ENCODE data around the gene PRDX5. TPM values are rescaled to one million over a fixed set of nuclear protein-coding genes. Genes with fewer than 3 reads are reported as not detected.

Gene PRDX5
- total RNA-seq, 1 experiment from 2014 or later, result 255 TPM

- TF ChIP-seq HMGXB4 (CRISPR knock-in tag; IDR thresholded peaks at IDR 0.05) (no peak), ZNF219 (CRISPR knock-in tag; IDR thresholded peaks at IDR 0.05; ENCODE audit: borderline replicate concordance) (no peak), CBFB (CRISPR knock-in tag; IDR thresholded peaks at IDR 0.05; ENCODE audit: low read depth) (no peak), NFATC4 (CRISPR knock-in tag; IDR thresholded peaks at IDR 0.05) (no peak), MAX (CRISPR knock-in tag; IDR thresholded peaks at IDR 0.05) (no peak)
Observed at GRCh38 chr11:64285885-64286800, 31.8 kb upstream of the PRDX5 start (continued).

GRCh38 chr11:64286801-64287159 lies 31.1 kb upstream of the PRDX5 start:
- peaks cover 12% of the 10 kb centered on the region for H3K4me1 Mint-ChIP-seq
- peaks cover 29% of the 10 kb centered on the region for H3K27me3 Mint-ChIP-seq (ENCODE audit: low read depth)
- ChIA-PET CTCF (interaction anchor here (12.5 kb wide), 1 partner anchor 16 kb away, joined by 151 read pairs; the partner anchor contains the start of gene ESRRA), POLR2A (no interaction called here)
- peaks cover 6% of the 10 kb centered on the region for H3K36me3 Mint-ChIP-seq
- no peak overlapping the region; the same call in 1 of the 2 replicates for H3K27ac Mint-ChIP-seq
- no peaks in the 10 kb centered on the region for H3K9me3 Mint-ChIP-seq
- DNase-seq (ENCODE audit: low spot score) (no peak), ATAC-seq (no peak)
- H3K4me3 Mint-ChIP-seq, result peak overlapping the region; percentile 76
- TF ChIP-seq OVOL2 (CRISPR knock-in tag; IDR thresholded peaks at IDR 0.05; ENCODE audit: borderline replicate concordance) (no peak), MAX (CRISPR knock-in tag; IDR thresholded peaks at IDR 0.05) (no peak), ESRRA (CRISPR knock-in tag; IDR thresholded peaks at IDR 0.05; ENCODE audit: borderline replicate concordance) (no peak), KAT7 (CRISPR knock-in tag; IDR thresholded peaks at IDR 0.05; ENCODE audit: borderline replicate concordance) (no peak), GRHL2 (CRISPR knock-in tag; IDR thresholded peaks at IDR 0.05; ENCODE audit: insufficient replicate concordance, severe bottlenecking) (no peak), ZNF512 (CRISPR knock-in tag; IDR thresholded peaks at IDR 0.05; ENCODE audit: borderline replicate concordance) (no peak), RELA (CRISPR knock-in tag; IDR thresholded peaks at IDR 0.05; ENCODE audit: borderline replicate concordance) (no peak), ZNF416 (CRISPR knock-in tag; IDR thresholded peaks at IDR 0.05) (no peak), TEAD4 (CRISPR knock-in tag; IDR thresholded peaks at IDR 0.05) (no peak), ATF1 (CRISPR knock-in tag; IDR thresholded peaks at IDR 0.05) (no peak), FOXP4 (CRISPR knock-in tag; IDR thresholded peaks at IDR 0.05) (no peak), AR (CRISPR knock-in tag; IDR thresholded peaks at IDR 0.05) (no peak), AFF4 (CRISPR knock-in tag; IDR thresholded peaks at IDR 0.05; ENCODE audit: borderline replicate concordance) (no peak), E2F1 (CRISPR knock-in tag; IDR thresholded peaks at IDR 0.05) (no peak)
